GM21619 (cell line): Measurements from ENCODE around the gene H2BK1.

Source experiments
- ATAC-seq: cut with Tn5 transposase; IDR thresholded peaks from one replicate; pipeline ENCODE4 v1.9.1; 2021; ENCODE audit not compliant: unreplicated experiment

H2BK1 gene

GRCh38 chr7:151205730-151206129, 4.6 kb downstream of the H2BK1 start:
- no peak for ATAC-seq

- ATAC-seq = no peak
Observed at GRCh38 chr7:151204383-151205032, 5.8 kb downstream of the H2BK1 start.

GRCh38 chr7:151202836-151203235, 7.5 kb downstream of the H2BK1 start:
- ATAC-seq = no peak

GRCh38 chr7:151201751-151202150, 8.5 kb downstream of the H2BK1 start:
- no peak for ATAC-seq

- no peak for ATAC-seq
Observed at GRCh38 chr7:151201344-151201743, 8.9 kb downstream of the H2BK1 start.

GRCh38 chr7:151198945-151199848, 11.1 kb downstream of the H2BK1 start:
- ATAC-seq = no peak

GRCh38 chr7:151197932-151198331, 12.4 kb downstream of the H2BK1 start:
- ATAC-seq = no peak

GRCh38 chr7:151195616-151196450, 14.5 kb downstream of the H2BK1 start:
- no peak for ATAC-seq

- ATAC-seq = no peak
Observed at GRCh38 chr7:151194188-151194587, 16.1 kb downstream of the H2BK1 start.

GRCh38 chr7:151193203-151193978, 16.9 kb downstream of the H2BK1 start:
- no peak for ATAC-seq

- no peak for ATAC-seq
Observed at GRCh38 chr7:151192002-151192539, 18.2 kb downstream of the H2BK1 start.

GRCh38 chr7:151191544-151191943, 18.7 kb downstream of the H2BK1 start:
- no peak for ATAC-seq

- no peak for ATAC-seq
Observed at GRCh38 chr7:151189038-151189437, 21.2 kb downstream of the H2BK1 start.

- no peak for ATAC-seq
Observed at GRCh38 chr7:151188252-151188542, 22.1 kb downstream of the H2BK1 start.

GRCh38 chr7:151187409-151188251, 22.7 kb downstream of the H2BK1 start:
- ATAC-seq = no peak

GRCh38 chr7:151186640-151187408, 23.5 kb downstream of the H2BK1 start, which contains the start of gene ASB10:
Gene ASB10, minus strand, starts transcription at chr7:151187250. Its CDS starts 120 bp downstream, at chr7:151187130.
- ATAC-seq = no peak

GRCh38 chr7:151185762-151186639, 24.3 kb downstream of the H2BK1 start:
- ATAC-seq = no peak

- no peak for ATAC-seq
Observed at GRCh38 chr7:151181011-151181431, 29.3 kb downstream of the H2BK1 start.
